ENCODE data around the gene PATJ.
"Not testable (repeated sequence)": the region's sequence is repeated elsewhere in the genome, so short reads cannot be mapped to it uniquely, and the experiment has no call there.

Gene PATJ

GRCh38 chr1:61741711-61742619 lies at the start of gene PATJ:
PATJ (plus strand) TSS chr1:61742480; CDS start chr1:61762893, 20,413 bp downstream.
- peak in 40 of 42 donors; percentile 29 to 76 (median 56) for DNase-seq
- intact Hi-C loops (cut with DNase I): no loop called here

GRCh38 chr1:61699911-61700851 lies 42.1 kb upstream of the PATJ start:
- intact Hi-C loops (cut with DNase I): no loop called here
- DNase-seq: no peak

GRCh38 chr1:61708953-61709907 lies 33.0 kb upstream of the PATJ start:
- intact Hi-C loops (cut with DNase I): no loop called here
- no peak for DNase-seq

- intact Hi-C loops (cut with DNase I): no loop called here
- no peak for DNase-seq
Observed at GRCh38 chr1:61709908-61710289, 32.4 kb upstream of the PATJ start.

- intact Hi-C loops (cut with DNase I); DNase-seq: not testable (repeated sequence)
Observed at GRCh38 chr1:61711257-61711656, 31.0 kb upstream of the PATJ start.

- intact Hi-C loops (cut with DNase I): no loop called here
- no peak for DNase-seq
Observed at GRCh38 chr1:61711969-61712368, 30.3 kb upstream of the PATJ start.

- DNase-seq: peak in 1 of 42 donors; percentile 27
- intact Hi-C loops (cut with DNase I): not testable (repeated sequence)
Observed at GRCh38 chr1:61718996-61719663, 23.1 kb upstream of the PATJ start.

- intact Hi-C loops (cut with DNase I): loop anchor here (10.0 kb wide), 1 partner anchor 270 kb away; no protein-coding TSS in a partner anchor
- DNase-seq: peak in 1 of 42 donors; percentile 39
Observed at GRCh38 chr1:61724506-61724812, 17.8 kb upstream of the PATJ start.

GRCh38 chr1:61724813-61725694 lies 17.2 kb upstream of the PATJ start, which contains the start of gene TM2D1:
TM2D1 (minus strand) TSS chr1:61725141; CDS start chr1:61725120, 21 bp downstream.
- intact Hi-C loops (cut with DNase I): loop anchor here (10.0 kb wide), 1 partner anchor 270 kb away; no protein-coding TSS in a partner anchor
- DNase-seq: peak; percentile 83 to 95 (median 92)

GRCh38 chr1:61727544-61727943 lies 14.7 kb upstream of the PATJ start:
- intact Hi-C loops (cut with DNase I): loop anchor here (10.0 kb wide), 1 partner anchor 273 kb away; no protein-coding TSS in a partner anchor
- no peak for DNase-seq

- DNase-seq; intact Hi-C loops (cut with DNase I): not testable (repeated sequence)
Observed at GRCh38 chr1:61730679-61731078, 11.6 kb upstream of the PATJ start.

GRCh38 chr1:61732726-61733125 lies 9.6 kb upstream of the PATJ start:
- intact Hi-C loops (cut with DNase I): no loop called here
- DNase-seq: no peak

GRCh38 chr1:61740751-61741700 lies 1.3 kb upstream of the PATJ start:
- intact Hi-C loops (cut with DNase I): no loop called here

GRCh38 chr1:61742620-61743430 lies 545 bp downstream of the PATJ start:
- intact Hi-C loops (cut with DNase I): no loop called here
- peak in 39 of 42 donors; percentile 21 to 76 (median 54) for DNase-seq

More at GRCh38 chr1:61740751-61741700, 1.3 kb upstream of the PATJ start:
- peak in 1 of 42 donors; percentile 39 for DNase-seq

GRCh38 chr1:61743431-61743705 lies 1.1 kb downstream of the PATJ start:
- intact Hi-C loops (cut with DNase I): no loop called here
- peak in 2 of 42 donors; percentile 3 to 9 for DNase-seq

Data from head of caudate nucleus (tissue), 42 donors.